ENCODE results near the gene HSFX3. TPM values are rescaled to one million over a fixed set of nuclear protein-coding genes. Genes with fewer than 3 reads are reported as not detected.
"Not testable (repeated sequence)": the region's sequence is repeated elsewhere in the genome, so short reads cannot be mapped to it uniquely, and the experiment has no call there.

Gene HSFX3
- not detected for total RNA-seq

GRCh38 chrX:149549701-149550100, at the start of gene HSFX3:
Gene HSFX3 (minus strand): TSS chrX:149549924. CDS start chrX:149549852, 72 bp downstream.
- H3K4me3 Mint-ChIP-seq; DNase-seq; ATAC-seq (replicated peaks in 1 of 2); H3K36me3 Mint-ChIP-seq (ENCODE audit: insufficient read depth in 2 of 2); H3K27ac Mint-ChIP-seq; H3K4me1 Mint-ChIP-seq (ENCODE audit: low read depth); H3K9me3 Mint-ChIP-seq; H3K27me3 Mint-ChIP-seq (ENCODE audit: low read depth): not testable (repeated sequence)

- H3K9me3 Mint-ChIP-seq; H3K4me3 Mint-ChIP-seq; H3K4me1 Mint-ChIP-seq (ENCODE audit: low read depth); H3K36me3 Mint-ChIP-seq (ENCODE audit: insufficient read depth in 2 of 2); H3K27ac Mint-ChIP-seq; ATAC-seq (replicated peaks in 1 of 2); H3K27me3 Mint-ChIP-seq (ENCODE audit: low read depth); DNase-seq: not testable (repeated sequence)
These were observed 48.9 kb upstream of the HSFX3 start for GRCh38 chrX:149598603-149599002.

GRCh38 chrX:149595943-149596342, 46.2 kb upstream of the HSFX3 start:
- H3K27ac Mint-ChIP-seq; H3K9me3 Mint-ChIP-seq; H3K4me1 Mint-ChIP-seq (ENCODE audit: low read depth); H3K36me3 Mint-ChIP-seq (ENCODE audit: insufficient read depth in 2 of 2); H3K27me3 Mint-ChIP-seq (ENCODE audit: low read depth); DNase-seq; H3K4me3 Mint-ChIP-seq; ATAC-seq (replicated peaks in 1 of 2): not testable (repeated sequence)

- not testable (repeated sequence) for DNase-seq; ATAC-seq (replicated peaks in 1 of 2)
These were observed 45.5 kb upstream of the HSFX3 start, which contains the start of gene HSFX2 for GRCh38 chrX:149595214-149595613. Gene HSFX2 (minus strand): TSS chrX:149595314. CDS start chrX:149594700, 614 bp downstream.

GRCh38 chrX:149590993-149591392, 41.3 kb upstream of the HSFX3 start:
- H3K36me3 Mint-ChIP-seq (ENCODE audit: insufficient read depth in 2 of 2); H3K27me3 Mint-ChIP-seq (ENCODE audit: low read depth); H3K4me1 Mint-ChIP-seq (ENCODE audit: low read depth); H3K4me3 Mint-ChIP-seq; DNase-seq; ATAC-seq (replicated peaks in 1 of 2); H3K27ac Mint-ChIP-seq; H3K9me3 Mint-ChIP-seq: not testable (repeated sequence)

More at GRCh38 chrX:149595214-149595613, 45.5 kb upstream of the HSFX3 start, which contains the start of gene HSFX2:
- not testable (repeated sequence) for H3K9me3 Mint-ChIP-seq; H3K27ac Mint-ChIP-seq; H3K27me3 Mint-ChIP-seq (ENCODE audit: low read depth); H3K36me3 Mint-ChIP-seq (ENCODE audit: insufficient read depth in 2 of 2); H3K4me3 Mint-ChIP-seq; H3K4me1 Mint-ChIP-seq (ENCODE audit: low read depth)

GRCh38 chrX:149587359-149587758, 37.6 kb upstream of the HSFX3 start, which contains the start of gene MAGEA9B:
Gene MAGEA9B (minus strand): TSS chrX:149587459. CDS start chrX:149583179, 4,280 bp downstream.
- not testable (repeated sequence) for H3K27me3 Mint-ChIP-seq (ENCODE audit: low read depth); ATAC-seq (replicated peaks in 1 of 2); H3K4me1 Mint-ChIP-seq (ENCODE audit: low read depth); DNase-seq; H3K36me3 Mint-ChIP-seq (ENCODE audit: insufficient read depth in 2 of 2); H3K4me3 Mint-ChIP-seq; H3K27ac Mint-ChIP-seq; H3K9me3 Mint-ChIP-seq

GRCh38 chrX:149585631-149586030, 35.9 kb upstream of the HSFX3 start:
- DNase-seq; ATAC-seq (replicated peaks in 1 of 2); H3K9me3 Mint-ChIP-seq; H3K4me3 Mint-ChIP-seq; H3K27me3 Mint-ChIP-seq (ENCODE audit: low read depth); H3K4me1 Mint-ChIP-seq (ENCODE audit: low read depth); H3K27ac Mint-ChIP-seq; H3K36me3 Mint-ChIP-seq (ENCODE audit: insufficient read depth in 2 of 2): not testable (repeated sequence)

GRCh38 chrX:149573456-149573855, 23.7 kb upstream of the HSFX3 start:
- Mint-ChIP-seq H3K27me3 (ENCODE audit: low read depth) (peaks cover 19% of the 10 kb centered on the region), H3K4me1 (ENCODE audit: low read depth) (peaks cover 18% of the 10 kb centered on the region), H3K4me3 (peak overlapping the region in 1 of 2 donors; percentile 66)
- not testable (repeated sequence) for DNase-seq; H3K27ac Mint-ChIP-seq; H3K9me3 Mint-ChIP-seq; H3K36me3 Mint-ChIP-seq (ENCODE audit: insufficient read depth in 2 of 2)
- peak; percentile 96 to 98 for ATAC-seq (replicated peaks in 1 of 2)

GRCh38 chrX:149572743-149573142, 23.0 kb upstream of the HSFX3 start:
- no peak for ATAC-seq (replicated peaks in 1 of 2)
- no peaks in the 10 kb centered on the region for H3K9me3 Mint-ChIP-seq

GRCh38 chrX:149571770-149572169, 22.0 kb upstream of the HSFX3 start:
- DNase-seq (no peak), ATAC-seq (replicated peaks in 1 of 2) (no peak)
- Mint-ChIP-seq H3K27me3 (ENCODE audit: low read depth) (peaks cover 31% of the 10 kb centered on the region), H3K4me3 (no peak overlapping the region), H3K27ac (no peak overlapping the region), H3K36me3 (ENCODE audit: insufficient read depth in 2 of 2) (no peaks in the 10 kb centered on the region), H3K4me1 (ENCODE audit: low read depth) (peaks cover 18% of the 10 kb centered on the region), H3K9me3 (no peaks in the 10 kb centered on the region)

More at GRCh38 chrX:149572743-149573142, 23.0 kb upstream of the HSFX3 start:
- H3K27me3 Mint-ChIP-seq (ENCODE audit: low read depth) = peaks cover 22% of the 10 kb centered on the region
- H3K36me3 Mint-ChIP-seq (ENCODE audit: insufficient read depth in 2 of 2) = no peaks in the 10 kb centered on the region
- DNase-seq = no peak
- peaks cover 18% of the 10 kb centered on the region for H3K4me1 Mint-ChIP-seq (ENCODE audit: low read depth)
- H3K27ac Mint-ChIP-seq = no peak overlapping the region
- peak overlapping the region; percentile 49 to 66 for H3K4me3 Mint-ChIP-seq

GRCh38 chrX:149570668-149571067, 20.9 kb upstream of the HSFX3 start:
- no peak for ATAC-seq (replicated peaks in 1 of 2)
- H3K27me3 Mint-ChIP-seq (ENCODE audit: low read depth) = peaks cover 35% of the 10 kb centered on the region
- H3K9me3 Mint-ChIP-seq = no peaks in the 10 kb centered on the region
- no peak overlapping the region for H3K4me3 Mint-ChIP-seq
- H3K36me3 Mint-ChIP-seq (ENCODE audit: insufficient read depth in 2 of 2) = no peaks in the 10 kb centered on the region
- no peak overlapping the region for H3K27ac Mint-ChIP-seq
- no peak for DNase-seq
- peaks cover 18% of the 10 kb centered on the region for H3K4me1 Mint-ChIP-seq (ENCODE audit: low read depth)

GRCh38 chrX:149569770-149570169, 20.0 kb upstream of the HSFX3 start:
- DNase-seq = peak in 1 of 2 donors; percentile 14
- no peaks in the 10 kb centered on the region for H3K36me3 Mint-ChIP-seq (ENCODE audit: insufficient read depth in 2 of 2)
- peaks cover 35% of the 10 kb centered on the region for H3K27me3 Mint-ChIP-seq (ENCODE audit: low read depth)
- ATAC-seq (replicated peaks in 1 of 2) = peak; percentile 53 to 55
- no peaks in the 10 kb centered on the region for H3K9me3 Mint-ChIP-seq
- H3K27ac Mint-ChIP-seq = no peak overlapping the region
- H3K4me1 Mint-ChIP-seq (ENCODE audit: low read depth) = peaks cover 18% of the 10 kb centered on the region
- no peak overlapping the region for H3K4me3 Mint-ChIP-seq

- no peak overlapping the region for H3K4me3 Mint-ChIP-seq
- H3K27me3 Mint-ChIP-seq (ENCODE audit: low read depth) = peaks cover 35% of the 10 kb centered on the region
- no peak overlapping the region for H3K27ac Mint-ChIP-seq
- no peaks in the 10 kb centered on the region for H3K9me3 Mint-ChIP-seq
- no peaks in the 10 kb centered on the region for H3K36me3 Mint-ChIP-seq (ENCODE audit: insufficient read depth in 2 of 2)
- ATAC-seq (replicated peaks in 1 of 2) (no peak), DNase-seq (no peak)
- H3K4me1 Mint-ChIP-seq (ENCODE audit: low read depth) = peaks cover 18% of the 10 kb centered on the region
These were observed 19.1 kb upstream of the HSFX3 start for GRCh38 chrX:149568701-149569296.
